ENCODE results near the gene KLC1. TPM values are rescaled to one million over a fixed set of nuclear protein-coding genes. Genes with fewer than 3 reads are reported as not detected.

Gene KLC1
- total and polyA plus RNA-seq, 2 of the 8 experiments (the other 6 are each of a cell fraction or from before 2014, with no cell fraction given): 84.6 to 134 TPM

DNA sequence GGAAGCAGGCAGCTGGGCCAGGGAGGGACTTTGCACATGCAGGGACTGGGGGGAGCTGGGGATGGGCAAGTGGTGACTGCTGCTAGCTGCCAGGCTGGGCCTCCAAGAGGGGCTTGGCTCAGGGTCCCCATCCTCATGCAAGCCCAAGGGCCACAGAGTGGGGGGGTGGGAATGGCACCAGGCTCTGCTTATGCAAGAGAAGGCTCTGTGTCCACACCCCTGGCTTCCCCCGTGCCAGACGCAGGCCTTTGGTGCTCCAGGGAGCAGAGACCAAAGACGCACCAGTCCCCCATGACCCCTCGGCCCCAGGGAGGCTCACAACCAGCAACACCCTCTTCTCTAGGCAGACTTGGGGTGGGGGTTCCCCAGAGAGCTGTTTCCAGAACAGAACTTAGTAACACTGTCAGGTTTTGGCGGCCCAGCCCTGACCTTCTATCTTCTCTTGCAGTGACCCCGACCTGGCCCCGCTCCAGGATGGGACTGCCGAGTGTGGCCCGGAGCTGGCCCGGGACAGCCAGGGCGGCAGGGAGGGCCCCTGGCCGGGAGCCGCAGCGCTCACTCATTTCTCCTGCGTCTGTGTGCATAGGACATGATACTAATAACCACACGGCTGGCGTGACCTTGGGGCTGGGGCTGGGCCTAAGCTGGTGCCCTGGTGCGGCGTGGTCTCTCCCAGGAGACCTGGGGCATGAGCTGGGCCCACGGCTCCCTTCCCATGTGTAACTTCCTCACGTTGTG lies 71.9 kb downstream of the KLC1 start (continued):
- TF ChIP-seq, protein P1, sequence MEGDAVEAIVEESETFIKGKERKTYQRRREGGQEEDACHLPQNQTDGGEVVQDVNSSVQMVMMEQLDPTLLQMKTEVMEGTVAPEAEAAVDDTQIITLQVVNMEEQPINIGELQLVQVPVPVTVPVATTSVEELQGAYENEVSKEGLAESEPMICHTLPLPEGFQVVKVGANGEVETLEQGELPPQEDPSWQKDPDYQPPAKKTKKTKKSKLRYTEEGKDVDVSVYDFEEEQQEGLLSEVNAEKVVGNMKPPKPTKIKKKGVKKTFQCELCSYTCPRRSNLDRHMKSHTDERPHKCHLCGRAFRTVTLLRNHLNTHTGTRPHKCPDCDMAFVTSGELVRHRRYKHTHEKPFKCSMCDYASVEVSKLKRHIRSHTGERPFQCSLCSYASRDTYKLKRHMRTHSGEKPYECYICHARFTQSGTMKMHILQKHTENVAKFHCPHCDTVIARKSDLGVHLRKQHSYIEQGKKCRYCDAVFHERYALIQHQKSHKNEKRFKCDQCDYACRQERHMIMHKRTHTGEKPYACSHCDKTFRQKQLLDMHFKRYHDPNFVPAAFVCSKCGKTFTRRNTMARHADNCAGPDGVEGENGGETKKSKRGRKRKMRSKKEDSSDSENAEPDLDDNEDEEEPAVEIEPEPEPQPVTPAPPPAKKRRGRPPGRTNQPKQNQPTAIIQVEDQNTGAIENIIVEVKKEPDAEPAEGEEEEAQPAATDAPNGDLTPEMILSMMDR (IDR thresholded peaks at IDR 0.05; ENCODE audit: control extremely low read depth in 1 of 3, insufficient read depth in 1 of 3, low read depth in 1 of 3, low read length in 3 of 3): no peak
- TF ChIP-seq CHD1 (IDR thresholded peaks at IDR 0.05; ENCODE audit: low read depth, low read length) (no peak), FOSL1 (IDR thresholded peaks at IDR 0.05; ENCODE audit: insufficient read depth, low read depth, low read length) (no peak), JUN (IDR thresholded peaks at IDR 0.05; ENCODE audit: low read depth, low read length) (no peak), SAP30 (IDR thresholded peaks at IDR 0.05; ENCODE audit: insufficient read depth, insufficient replicate concordance, low read length) (no peak), RNF2 (IDR thresholded peaks at IDR 0.05; ENCODE audit: borderline replicate concordance, low read depth, low read length, missing control alignments, poor library complexity, severe bottlenecking) (no peak), EGR1 (IDR thresholded peaks at IDR 0.05; ENCODE audit: borderline replicate concordance, low read depth, low read length) (no peak), TBP (IDR thresholded peaks at IDR 0.05; ENCODE audit: low read depth, low read length) (no peak), ASH2L (IDR thresholded peaks at IDR 0.05; ENCODE audit: low read length) (no peak)
- TF ChIP-seq, protein P2, sequence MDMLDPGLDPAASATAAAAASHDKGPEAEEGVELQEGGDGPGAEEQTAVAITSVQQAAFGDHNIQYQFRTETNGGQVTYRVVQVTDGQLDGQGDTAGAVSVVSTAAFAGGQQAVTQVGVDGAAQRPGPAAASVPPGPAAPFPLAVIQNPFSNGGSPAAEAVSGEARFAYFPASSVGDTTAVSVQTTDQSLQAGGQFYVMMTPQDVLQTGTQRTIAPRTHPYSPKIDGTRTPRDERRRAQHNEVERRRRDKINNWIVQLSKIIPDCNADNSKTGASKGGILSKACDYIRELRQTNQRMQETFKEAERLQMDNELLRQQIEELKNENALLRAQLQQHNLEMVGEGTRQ (IDR thresholded peaks at IDR 0.05; ENCODE audit: low read length): no peak
